ENCODE results near the gene C6orf58.

GRCh38 chr6:127587875-127588274 lies 10.9 kb downstream of the C6orf58 start:
- TF ChIP-seq CTCF (IDR thresholded peaks at IDR 0.05) (no peak), POLR2A (IDR thresholded peaks at IDR 0.05) (no peak)
